Effector memory CD8-positive, alpha-beta T cell (primary cell): Measurements from ENCODE around the gene HENMT1.
"Not testable (repeated sequence)": the region's sequence is repeated elsewhere in the genome, so short reads cannot be mapped to it uniquely, and the experiment has no call there.

Experiments
- ATAC-seq: fragments of 150-1000 bp; cut with Tn5 transposase; replicated peaks from 2 replicates; pipeline ENCODE4 v1.10.0; 2021; ENCODE audit warnings: mild to moderate bottlenecking, moderate library complexity
- DNase-seq, 3 experiments: peaks; one replicate each; pipeline ENCODE4 v3.0.0; 2021
- H3K27ac Mint-ChIP-seq, 2 donors: one replicate each; pipeline ENCODE4 v1.8.0; 2022; ENCODE audit warnings: mild to moderate bottlenecking in 2 of 2, mixed read lengths in 2 of 2, moderate library complexity in 2 of 2
- H3K27me3 Mint-ChIP-seq, 2 donors: one replicate each; pipeline ENCODE4 v1.8.0; 2022; ENCODE audit warnings: mixed read lengths in 2 of 2
- H3K36me3 Mint-ChIP-seq: one replicate; pipeline ENCODE4 v1.8.0; 2022; ENCODE audit warnings: mild to moderate bottlenecking, moderate library complexity, mixed read lengths; ENCODE audit not compliant: insufficient read depth
- H3K4me1 Mint-ChIP-seq, 2 donors: one replicate each; pipeline ENCODE4 v1.8.0; 2022; ENCODE audit warnings: low read depth in 2 of 2, mixed read lengths in 2 of 2
- H3K4me3 Mint-ChIP-seq, 2 donors: one replicate each; pipeline ENCODE4 v1.8.0; 2022; ENCODE audit warnings: mild to moderate bottlenecking in 2 of 2, mixed read lengths in 2 of 2, moderate library complexity in 2 of 2
- H3K9me3 Mint-ChIP-seq, 2 donors: one replicate each; pipeline ENCODE4 v1.8.0; 2022; ENCODE audit warnings: mixed read lengths in 2 of 2
- total RNA-seq, 9 experiments: gene quantifications; one replicate each; lab custom pipeline; 2026; lab: John Stamatoyannopoulos, UW

The HENMT1 gene
- 20.5 to 39.2 (median 26.2) reads per million in 9 experiments for total RNA-seq

GRCh38 chr1:108661030-108661609 is at the start of gene HENMT1:
TSS of gene HENMT1 (minus strand) at chr1:108661093. CDS start at chr1:108659884, 1,209 bp downstream.
- Mint-ChIP-seq H3K9me3 (no peaks in the 10 kb centered on the region), H3K4me3 (peak within 1 kb of the TSS; percentile 81 to 83), H3K27ac (peak within 1 kb of the TSS; percentile 97 to 99), H3K36me3 (peaks cover 18% of the 10 kb centered on the region), H3K4me1 (peaks cover 21 to 47% of the 10 kb centered on the region in 2 donors), H3K27me3 (no peaks in the 10 kb centered on the region)
- DNase-seq = peak; percentile 75 to 81 (median 78)
- peak; percentile 84 for ATAC-seq

- Mint-ChIP-seq H3K4me3 (no peak overlapping the region), H3K36me3 (no peaks in the 10 kb centered on the region), H3K27ac (peak overlapping the region in 1 of 2 donors; percentile 35), H3K27me3 (peaks cover 0 to 5% of the 10 kb centered on the region in 2 donors), H3K9me3 (no peaks in the 10 kb centered on the region), H3K4me1 (peaks cover 14 to 24% of the 10 kb centered on the region in 2 donors)
- ATAC-seq (peak; percentile 87), DNase-seq (peak; percentile 61 to 66 (median 64))
Observed at GRCh38 chr1:108708691-108709660, 48.1 kb upstream of the HENMT1 start.

- no peak overlapping the region for H3K27ac Mint-ChIP-seq
- ATAC-seq (no peak), DNase-seq (no peak)
- no peak overlapping the region for H3K4me3 Mint-ChIP-seq
- H3K9me3 Mint-ChIP-seq = no peaks in the 10 kb centered on the region
- peaks cover 14 to 34% of the 10 kb centered on the region in 2 donors for H3K4me1 Mint-ChIP-seq
- H3K27me3 Mint-ChIP-seq = no peaks in the 10 kb centered on the region
- H3K36me3 Mint-ChIP-seq = peaks cover 15% of the 10 kb centered on the region
Observed at GRCh38 chr1:108706643-108707042, 45.8 kb upstream of the HENMT1 start.

- no peak overlapping the region for H3K4me3 Mint-ChIP-seq
- H3K4me1 Mint-ChIP-seq = peaks cover 17 to 43% of the 10 kb centered on the region in 2 donors
- peak overlapping the region; percentile 84 to 91 for H3K27ac Mint-ChIP-seq
Observed at GRCh38 chr1:108704496-108704895, 43.6 kb upstream of the HENMT1 start.

GRCh38 chr1:108703939-108704338 is 43.0 kb upstream of the HENMT1 start:
- H3K27ac Mint-ChIP-seq = peak overlapping the region; percentile 84 to 91
- H3K9me3 Mint-ChIP-seq = no peaks in the 10 kb centered on the region
- H3K4me3 Mint-ChIP-seq = peak overlapping the region in 1 of 2 donors; percentile 72
- H3K27me3 Mint-ChIP-seq = no peaks in the 10 kb centered on the region
- peaks cover 41% of the 10 kb centered on the region for H3K36me3 Mint-ChIP-seq
- ATAC-seq = peak; percentile 70
- H3K4me1 Mint-ChIP-seq = peaks cover 21 to 47% of the 10 kb centered on the region in 2 donors
- peak; percentile 12 to 27 (median 25) for DNase-seq

More at GRCh38 chr1:108704496-108704895, 43.6 kb upstream of the HENMT1 start:
- Mint-ChIP-seq H3K27me3 (no peaks in the 10 kb centered on the region), H3K9me3 (no peaks in the 10 kb centered on the region), H3K36me3 (peaks cover 35% of the 10 kb centered on the region)
- ATAC-seq = no peak
- no peak for DNase-seq

- ATAC-seq, H3K4me3 Mint-ChIP-seq, DNase-seq, H3K9me3 Mint-ChIP-seq, H3K27me3 Mint-ChIP-seq: not testable (repeated sequence)
- peak overlapping the region; percentile 12 to 52 for H3K27ac Mint-ChIP-seq
- peaks cover 59% of the 10 kb centered on the region for H3K36me3 Mint-ChIP-seq
- peaks cover 22 to 57% of the 10 kb centered on the region in 2 donors for H3K4me1 Mint-ChIP-seq
Observed at GRCh38 chr1:108702109-108702508, 41.2 kb upstream of the HENMT1 start.

GRCh38 chr1:108701176-108701849 is 40.4 kb upstream of the HENMT1 start:
- no peak overlapping the region for H3K27ac Mint-ChIP-seq
- peaks cover 22 to 60% of the 10 kb centered on the region in 2 donors for H3K4me1 Mint-ChIP-seq
- H3K4me3 Mint-ChIP-seq = no peak overlapping the region
- no peaks in the 10 kb centered on the region for H3K27me3 Mint-ChIP-seq
- ATAC-seq (no peak), DNase-seq (no peak)
- H3K9me3 Mint-ChIP-seq = no peaks in the 10 kb centered on the region
- peaks cover 67% of the 10 kb centered on the region for H3K36me3 Mint-ChIP-seq

GRCh38 chr1:108699375-108700332 is 38.8 kb upstream of the HENMT1 start:
- peak overlapping the region; percentile 64 to 87 for H3K27ac Mint-ChIP-seq
- ATAC-seq = no peak
- H3K36me3 Mint-ChIP-seq = peaks cover 80% of the 10 kb centered on the region
- H3K4me1 Mint-ChIP-seq = peaks cover 15 to 61% of the 10 kb centered on the region in 2 donors
- DNase-seq = no peak
- peak overlapping the region; percentile 31 to 60 for H3K4me3 Mint-ChIP-seq
- no peaks in the 10 kb centered on the region for H3K9me3 Mint-ChIP-seq
- H3K27me3 Mint-ChIP-seq = no peaks in the 10 kb centered on the region

- Mint-ChIP-seq H3K36me3 (peaks cover 80% of the 10 kb centered on the region), H3K27ac (peak overlapping the region; percentile 72 to 75), H3K4me3 (peak overlapping the region; percentile 68 to 69), H3K9me3 (no peaks in the 10 kb centered on the region), H3K4me1 (peaks cover 38 to 79% of the 10 kb centered on the region in 2 donors), H3K27me3 (no peaks in the 10 kb centered on the region)
- ATAC-seq = no peak
- no peak for DNase-seq
Observed at GRCh38 chr1:108695535-108695934, 34.6 kb upstream of the HENMT1 start.

- DNase-seq (peak; percentile 82 to 86 (median 83)), ATAC-seq (peak; percentile 82)
- Mint-ChIP-seq H3K4me3 (peak overlapping the region; percentile 88 to 98), H3K27me3 (no peaks in the 10 kb centered on the region), H3K36me3 (peaks cover 55% of the 10 kb centered on the region), H3K4me1 (peaks cover 32 to 63% of the 10 kb centered on the region in 2 donors), H3K27ac (peak overlapping the region; percentile 99 to 100), H3K9me3 (no peaks in the 10 kb centered on the region)
Observed at GRCh38 chr1:108692724-108693655, 32.1 kb upstream of the HENMT1 start.

- H3K4me1 Mint-ChIP-seq = peaks cover 29 to 54% of the 10 kb centered on the region in 2 donors
- no peaks in the 10 kb centered on the region for H3K9me3 Mint-ChIP-seq
- ATAC-seq (peak; percentile 79), DNase-seq (peak; percentile 88 to 90 (median 89))
- no peaks in the 10 kb centered on the region for H3K27me3 Mint-ChIP-seq
- H3K27ac Mint-ChIP-seq = peak within 1 kb of the TSS; percentile 99 to 100
- peaks cover 46% of the 10 kb centered on the region for H3K36me3 Mint-ChIP-seq
- H3K4me3 Mint-ChIP-seq = peak within 1 kb of the TSS; percentile 88 to 98
Observed at GRCh38 chr1:108691942-108692723, 31.2 kb upstream of the HENMT1 start, which contains the start of gene PRPF38B. TSS of gene PRPF38B (plus strand) at chr1:108692310. CDS start at chr1:108692592, 282 bp downstream.
